Hypothalamus (tissue), 51 donors: Measurements from ENCODE around the gene SLA2.
A peak's percentile ranks its signal among the peaks of the same experiment; 100 is the strongest.
"Not testable (repeated sequence)": the region's sequence is repeated elsewhere in the genome, so short reads cannot be mapped to it uniquely, and the experiment has no call there.

Source experiments
- DNase-seq, 51 donors: peaks; one replicate each; lab custom pipeline; 2025; lab: John Stamatoyannopoulos, UW

Gene SLA2

GRCh38 chr20:36578356-36579041, 67.5 kb downstream of the SLA2 start:
- no peak for DNase-seq

- DNase-seq, result no peak
These were observed 69.9 kb downstream of the SLA2 start for GRCh38 chr20:36576081-36576445.

DNA sequence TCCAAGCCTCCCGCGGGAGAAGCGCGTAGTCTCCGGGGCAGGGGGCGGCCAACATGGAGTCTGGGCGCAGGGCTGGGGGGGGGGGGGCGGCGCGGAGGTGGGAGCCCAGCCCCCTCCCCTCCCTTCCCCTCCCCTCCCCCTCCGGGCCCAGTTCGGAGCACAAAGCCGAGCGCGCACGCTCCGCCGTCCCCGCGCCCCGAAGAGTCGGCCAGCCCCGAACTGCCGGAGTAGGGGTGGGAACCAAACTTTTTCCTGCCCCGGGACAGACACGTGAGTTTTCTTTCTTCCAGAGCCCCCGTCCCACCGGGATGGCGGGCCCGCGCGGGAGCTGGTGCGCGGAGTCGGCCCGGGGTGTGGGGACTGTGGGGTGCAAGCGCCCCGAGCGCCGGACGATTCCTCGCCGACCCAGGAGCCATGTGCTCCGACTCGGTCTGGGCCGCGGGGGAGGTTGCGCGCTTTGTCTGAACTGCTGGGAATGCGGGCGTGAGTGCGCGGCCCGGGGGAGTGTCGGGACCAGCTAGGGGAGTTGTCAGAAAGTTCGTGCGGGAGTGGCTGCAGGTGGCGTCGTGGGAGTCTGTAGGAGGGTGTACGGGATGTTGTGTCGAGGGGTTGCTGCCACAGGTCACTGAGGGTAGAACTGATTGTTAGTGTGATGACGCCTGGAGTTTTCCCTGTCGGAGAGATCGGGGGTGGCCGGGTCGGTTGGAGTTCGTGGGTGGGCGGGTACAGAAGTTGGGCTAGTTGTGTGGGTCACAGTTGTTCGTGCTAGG, 71.4 kb downstream of the SLA2 start:
- peak in 6 of 51 donors; percentile 10 to 36 (median 28) for DNase-seq

DNA sequence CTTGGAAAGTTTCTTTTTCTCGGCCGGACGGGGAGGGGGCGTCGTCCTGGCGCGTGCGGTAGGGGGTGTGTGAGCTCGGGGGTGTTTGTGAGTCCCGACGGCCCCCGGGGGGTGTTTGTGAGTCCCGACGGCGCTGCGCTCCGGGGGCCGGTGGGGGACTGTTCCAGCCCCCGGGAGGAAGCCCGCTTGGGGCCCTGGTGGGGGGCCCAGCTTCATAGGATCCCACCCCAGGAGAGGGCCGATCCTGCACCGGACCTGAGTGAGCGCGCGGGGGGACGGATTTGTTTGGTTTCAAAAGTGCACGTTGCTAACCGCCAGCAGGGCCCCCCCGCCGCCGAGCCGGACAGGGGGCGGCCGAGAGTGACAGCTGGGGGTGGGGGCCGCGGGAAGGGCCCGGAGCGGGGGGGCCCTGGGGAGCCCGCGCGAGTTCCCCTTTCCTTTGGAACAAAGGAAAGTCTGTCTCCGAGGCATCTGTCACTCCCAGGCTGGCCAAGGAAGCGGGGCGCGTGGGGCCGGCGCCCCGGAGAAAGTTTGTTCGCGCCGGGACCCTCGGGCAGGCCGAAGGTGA, 72.1 kb downstream of the SLA2 start:
- DNase-seq, result peak in 28 of 51 donors; percentile 3 to 57 (median 24)

DNA sequence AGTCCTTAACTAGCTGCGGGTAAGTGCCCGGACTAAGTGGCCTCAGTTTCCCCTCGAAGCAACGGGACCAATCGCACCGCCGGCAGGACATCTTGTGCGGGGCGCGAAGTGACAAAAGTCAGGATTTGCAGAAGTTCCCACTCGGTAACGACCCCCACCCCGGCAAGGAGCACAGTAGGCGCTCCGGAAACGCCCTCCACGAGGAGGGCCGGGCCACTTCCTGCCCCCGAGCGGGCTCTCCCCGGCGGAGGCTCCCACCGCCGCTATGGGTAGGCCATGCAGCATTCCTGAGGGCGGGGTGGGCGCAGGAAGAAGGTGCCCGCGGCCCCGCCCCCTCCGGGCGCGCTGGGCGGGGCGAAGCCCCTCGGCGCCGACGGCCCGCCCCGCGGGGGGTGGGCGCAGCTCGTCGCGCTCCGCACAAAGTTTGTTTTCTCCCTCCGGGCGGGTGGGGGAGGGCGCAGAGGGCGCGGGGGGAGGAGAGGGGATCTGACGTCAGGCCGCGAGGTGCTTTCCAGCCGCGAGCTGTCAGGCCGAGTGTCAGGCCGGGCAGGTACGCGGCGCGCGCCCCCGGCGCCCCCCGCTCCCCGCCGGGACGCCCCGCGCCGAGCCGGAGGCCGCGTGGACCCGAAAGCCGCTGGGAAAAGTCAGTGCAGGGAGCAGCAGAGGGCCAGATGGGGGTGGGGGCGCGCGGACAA, 72.7 kb downstream of the SLA2 start, which contains the start of gene TGIF2:
Gene TGIF2 (plus strand): TSS at position 495 of the 695 bp plus-strand sequence. CDS start 5,178 bp downstream, outside the sequence.
- DNase-seq, result peak in 34 of 51 donors; percentile 7 to 75 (median 41)

DNA sequence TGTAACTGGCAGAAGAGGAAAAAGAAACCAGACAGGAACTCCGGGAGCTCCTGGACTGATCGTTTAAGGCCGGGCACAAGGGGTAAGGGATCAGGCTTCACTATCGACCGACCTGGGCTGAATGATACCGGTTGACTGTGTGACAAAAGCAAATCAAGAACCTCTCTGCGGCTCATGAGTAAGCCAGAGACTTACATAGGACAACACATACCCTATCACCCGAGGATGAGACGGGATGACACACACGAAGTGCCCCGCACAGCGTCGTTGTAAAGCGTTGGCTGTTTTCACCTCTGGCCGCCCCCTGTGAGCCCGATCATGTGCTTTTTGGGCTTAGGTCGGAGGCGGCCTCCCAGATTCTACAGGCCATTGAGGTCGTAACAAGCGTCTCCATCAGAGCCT, 73.3 kb downstream of the SLA2 start:
- peak in 1 of 51 donors; percentile 22 for DNase-seq

- no peak for DNase-seq
These were observed 74.2 kb downstream of the SLA2 start for GRCh38 chr20:36571564-36572504.

- DNase-seq, result no peak
These were observed 76.1 kb downstream of the SLA2 start for GRCh38 chr20:36569847-36570429.

DNA sequence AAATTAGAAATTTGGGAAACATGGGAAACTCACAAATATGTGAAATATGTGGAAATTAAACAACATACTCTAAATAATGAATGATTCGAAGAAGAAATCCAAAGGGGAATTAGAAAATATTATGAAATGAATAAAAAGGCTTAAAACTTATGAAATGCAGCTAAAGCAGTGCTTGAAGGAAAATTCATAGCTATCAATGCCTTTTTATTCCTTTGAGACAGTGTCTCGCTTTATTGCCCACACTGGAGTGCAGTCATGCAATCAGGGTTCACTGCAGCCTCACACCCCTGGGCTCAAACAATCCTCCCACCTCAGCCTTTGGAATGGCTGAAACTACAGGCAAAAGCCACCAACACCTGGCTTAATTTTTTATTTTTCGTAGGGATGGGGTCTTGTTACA, 80.5 kb downstream of the SLA2 start:
- DNase-seq, result no peak

DNA sequence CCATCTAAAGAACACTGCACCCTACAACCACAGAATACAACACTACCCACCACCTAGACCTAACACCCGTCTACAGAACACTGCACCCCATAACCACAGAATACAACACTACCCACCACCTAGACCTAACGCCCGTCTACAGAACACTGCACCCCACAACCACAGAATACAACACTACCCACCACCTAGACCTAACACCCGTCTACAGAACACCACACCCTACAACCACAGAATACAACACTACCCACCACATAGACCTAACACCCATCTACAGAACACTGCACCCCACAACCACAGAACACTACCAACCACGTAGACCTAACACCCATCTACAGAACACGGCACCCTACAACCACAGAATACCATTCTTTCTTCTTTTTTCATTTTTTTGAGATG, 81.3 kb downstream of the SLA2 start:
- not testable (repeated sequence) for DNase-seq

DNA sequence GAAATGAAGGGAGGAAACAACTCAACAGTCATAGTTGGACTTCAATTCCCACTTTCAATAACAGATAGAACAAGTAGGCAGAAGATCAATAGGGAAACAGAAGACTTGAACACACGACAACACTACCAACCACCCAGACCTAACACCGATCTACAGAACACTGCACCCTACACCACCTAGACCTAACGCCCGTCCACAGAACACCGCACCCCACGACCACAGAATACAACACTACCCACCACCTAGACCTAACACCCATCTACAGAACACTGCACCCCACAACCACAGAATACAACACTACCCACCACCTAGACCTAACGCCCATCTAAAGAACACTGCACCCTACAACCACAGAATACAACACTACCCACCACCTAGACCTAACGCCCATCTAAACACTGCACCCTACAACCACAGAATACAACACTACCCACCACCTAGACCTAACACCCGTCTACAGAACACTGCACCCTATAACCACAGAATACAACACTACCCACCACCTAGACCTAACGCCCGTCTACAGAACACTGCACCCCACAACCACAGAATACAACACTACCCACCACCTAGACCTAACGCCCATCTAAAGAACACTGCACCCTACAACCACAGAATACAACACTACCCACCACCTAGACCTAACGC, 81.8 kb downstream of the SLA2 start:
- not testable (repeated sequence) for DNase-seq

GRCh38 chr20:36563374-36563773, 82.6 kb downstream of the SLA2 start:
- no peak for DNase-seq

GRCh38 chr20:36562724-36563123, 83.3 kb downstream of the SLA2 start:
- DNase-seq, result no peak
